DND-41 (cell line): ENCODE data around the gene MAGEA10.
"Not testable (repeated sequence)": the region's sequence is repeated elsewhere in the genome, so short reads cannot be mapped to it uniquely, and the experiment has no call there.

Experiments used
- ATAC-seq: fragments of 200-7000 bp; cut with Tn5 transposase; 3 replicates; pipeline ENCODE4 v1.9.1; 2021; ENCODE audit warnings: low read depth; ENCODE audit not compliant: insufficient read depth
- DNase-seq: peaks from one replicate; pipeline ENCODE4 v3.0.0-alpha.2; 2020
- H2AFZ ChIP-seq: 2 replicates; pipeline ENCODE4 v1.6.0; 2012; ENCODE audit warnings: low read depth, low read length
- H3K27ac ChIP-seq: 2 replicates; pipeline ENCODE4 v1.5.1; 2012; ENCODE audit warnings: low read length, inconsistent platforms
- H3K27me3 ChIP-seq: fragments of 200-600 bp; sonication (generic); 2 replicates; pipeline ENCODE4 v1.6.0; 2012; ENCODE audit warnings: low read length, mild to moderate bottlenecking, inconsistent platforms; ENCODE audit not compliant: insufficient read depth, poor library complexity
- H3K36me3 ChIP-seq: 2 replicates; pipeline ENCODE4 v1.5.1; 2012; ENCODE audit warnings: low read length, inconsistent platforms; ENCODE audit not compliant: insufficient read depth
- H3K4me1 ChIP-seq: 2 replicates; pipeline ENCODE4 v1.5.1; 2012; ENCODE audit warnings: mild to moderate bottlenecking, low read length; ENCODE audit not compliant: insufficient read depth
- H3K4me2 ChIP-seq: 2 replicates; pipeline ENCODE4 v1.6.0; 2012; ENCODE audit warnings: mild to moderate bottlenecking, moderate library complexity, low read length, inconsistent platforms; ENCODE audit not compliant: insufficient read depth
- H3K4me3 ChIP-seq, 2 experiments: fragments of 200-600 bp in 1 of 2; shearing (Covaris generic) in 1 of 2; 2 replicates each; pipeline ENCODE4 v1.5.1; 2012 to 2016; ENCODE audit warnings: inconsistent platforms in 2 of 2, low read length in 2 of 2, mild to moderate bottlenecking in 2 of 2, low read depth in 1 of 2, moderate library complexity in 1 of 2
- H3K79me2 ChIP-seq: 2 replicates; pipeline ENCODE4 v1.6.0; 2012; ENCODE audit warnings: low read length, inconsistent platforms; ENCODE audit not compliant: insufficient read depth
- H3K9ac ChIP-seq: 2 replicates; pipeline ENCODE4 v1.6.0; 2012; ENCODE audit warnings: low read depth, mild to moderate bottlenecking, inconsistent platforms, low read length, moderate library complexity
- H3K9me3 ChIP-seq: 2 replicates; pipeline ENCODE4 v1.5.1; 2012; ENCODE audit warnings: low read length, moderate library complexity, mild to moderate bottlenecking, inconsistent platforms; ENCODE audit not compliant: insufficient read depth, severe bottlenecking
- H4K20me1 ChIP-seq: 2 replicates; pipeline ENCODE4 v1.6.0; 2012; ENCODE audit warnings: low read length; ENCODE audit not compliant: insufficient read depth
- EZH2 ChIP-seq: IDR thresholded peaks from 3 replicates; pipeline ENCODE4 v1.6.1; 2012; ENCODE audit warnings: borderline replicate concordance, low read depth, mild to moderate bottlenecking, moderate library complexity, low read length, inconsistent platforms; ENCODE audit not compliant: severe bottlenecking
- TF ChIP-seq, protein P1 (sequence below): IDR thresholded peaks from 2 replicates; pipeline ENCODE4 v1.5.1; 2012; ENCODE audit warnings: borderline replicate concordance, low read length, moderate library complexity, mild to moderate bottlenecking; ENCODE audit not compliant: poor library complexity, severe bottlenecking; ENCODE audit errors: extremely low read depth

MAGEA10 gene

GRCh38 chrX:152136312-152136711, 2.1 kb downstream of the MAGEA10 start:
- Histone ChIP-seq H3K27me3 (no peaks in the 10 kb centered on the region), H3K36me3 (no peaks in the 10 kb centered on the region), H3K27ac (no peak overlapping the region), H3K4me3 (no peak overlapping the region), H3K9me3 (no peaks in the 10 kb centered on the region), H4K20me1 (no peaks in the 10 kb centered on the region), H2AFZ (no peak overlapping the region), H3K9ac (no peak overlapping the region), H3K4me1 (no peaks in the 10 kb centered on the region), H3K4me2 (no peak overlapping the region), H3K79me2 (no peaks in the 10 kb centered on the region)
- no peak for DNase-seq
- no peak for ATAC-seq
- TF ChIP-seq EZH2: no peak
- TF ChIP-seq, protein P1, sequence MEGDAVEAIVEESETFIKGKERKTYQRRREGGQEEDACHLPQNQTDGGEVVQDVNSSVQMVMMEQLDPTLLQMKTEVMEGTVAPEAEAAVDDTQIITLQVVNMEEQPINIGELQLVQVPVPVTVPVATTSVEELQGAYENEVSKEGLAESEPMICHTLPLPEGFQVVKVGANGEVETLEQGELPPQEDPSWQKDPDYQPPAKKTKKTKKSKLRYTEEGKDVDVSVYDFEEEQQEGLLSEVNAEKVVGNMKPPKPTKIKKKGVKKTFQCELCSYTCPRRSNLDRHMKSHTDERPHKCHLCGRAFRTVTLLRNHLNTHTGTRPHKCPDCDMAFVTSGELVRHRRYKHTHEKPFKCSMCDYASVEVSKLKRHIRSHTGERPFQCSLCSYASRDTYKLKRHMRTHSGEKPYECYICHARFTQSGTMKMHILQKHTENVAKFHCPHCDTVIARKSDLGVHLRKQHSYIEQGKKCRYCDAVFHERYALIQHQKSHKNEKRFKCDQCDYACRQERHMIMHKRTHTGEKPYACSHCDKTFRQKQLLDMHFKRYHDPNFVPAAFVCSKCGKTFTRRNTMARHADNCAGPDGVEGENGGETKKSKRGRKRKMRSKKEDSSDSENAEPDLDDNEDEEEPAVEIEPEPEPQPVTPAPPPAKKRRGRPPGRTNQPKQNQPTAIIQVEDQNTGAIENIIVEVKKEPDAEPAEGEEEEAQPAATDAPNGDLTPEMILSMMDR: no peak

GRCh38 chrX:152131525-152131924, 6.9 kb downstream of the MAGEA10 start:
- Histone ChIP-seq H3K9ac (no peak overlapping the region), H3K4me3 (no peak overlapping the region), H4K20me1 (no peaks in the 10 kb centered on the region), H3K27ac (no peak overlapping the region), H3K79me2 (no peaks in the 10 kb centered on the region), H3K4me2 (no peak overlapping the region), H3K36me3 (no peaks in the 10 kb centered on the region), H2AFZ (no peak overlapping the region), H3K9me3 (no peaks in the 10 kb centered on the region), H3K27me3 (no peaks in the 10 kb centered on the region), H3K4me1 (no peaks in the 10 kb centered on the region)
- TF ChIP-seq, protein P1: no peak
- no peak for ATAC-seq
- DNase-seq: no peak

DNA sequence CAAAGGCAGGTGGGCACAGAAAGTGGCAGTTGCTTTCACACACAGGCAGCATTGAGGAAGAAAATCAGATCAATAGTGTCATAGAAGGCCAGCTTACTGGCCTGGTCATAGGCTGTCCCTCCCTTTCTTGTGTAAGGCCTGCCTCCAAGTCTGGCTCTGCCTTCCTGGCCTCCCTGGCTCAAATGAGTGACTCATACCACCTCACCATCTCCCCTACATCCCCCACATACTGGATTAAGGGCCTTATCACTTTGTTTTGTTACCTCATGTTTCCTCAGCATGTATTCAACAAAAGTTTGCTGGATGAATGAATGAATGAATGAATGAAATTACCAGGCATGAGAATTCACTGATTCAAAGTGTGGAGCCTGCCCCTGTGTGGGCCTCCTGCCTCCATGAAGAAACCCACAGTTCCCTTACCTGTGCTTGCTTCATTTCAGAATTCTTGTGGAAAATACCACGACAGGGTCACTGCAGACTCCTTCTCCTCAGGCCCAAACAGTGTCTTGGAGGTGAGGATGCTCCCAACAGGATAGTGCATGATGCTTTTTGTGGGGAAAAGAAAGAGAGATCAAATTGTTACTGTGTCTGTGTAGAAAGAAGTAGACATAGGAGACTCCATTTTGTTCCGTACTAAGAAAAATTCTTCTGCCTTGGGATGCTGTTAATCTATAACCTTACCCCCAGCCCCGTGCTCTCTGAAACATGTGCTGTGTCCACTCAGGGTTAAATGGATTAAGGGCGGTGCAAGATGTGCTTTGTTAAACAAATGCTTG, 9.1 kb downstream of the MAGEA10 start:
- H3K27ac ChIP-seq, H4K20me1 ChIP-seq, H3K9me3 ChIP-seq, H3K4me3 ChIP-seq, H3K36me3 ChIP-seq, DNase-seq, H3K79me2 ChIP-seq, H3K9ac ChIP-seq, H2AFZ ChIP-seq, ATAC-seq, H3K27me3 ChIP-seq, H3K4me2 ChIP-seq, H3K4me1 ChIP-seq: not testable (repeated sequence)

DNA sequence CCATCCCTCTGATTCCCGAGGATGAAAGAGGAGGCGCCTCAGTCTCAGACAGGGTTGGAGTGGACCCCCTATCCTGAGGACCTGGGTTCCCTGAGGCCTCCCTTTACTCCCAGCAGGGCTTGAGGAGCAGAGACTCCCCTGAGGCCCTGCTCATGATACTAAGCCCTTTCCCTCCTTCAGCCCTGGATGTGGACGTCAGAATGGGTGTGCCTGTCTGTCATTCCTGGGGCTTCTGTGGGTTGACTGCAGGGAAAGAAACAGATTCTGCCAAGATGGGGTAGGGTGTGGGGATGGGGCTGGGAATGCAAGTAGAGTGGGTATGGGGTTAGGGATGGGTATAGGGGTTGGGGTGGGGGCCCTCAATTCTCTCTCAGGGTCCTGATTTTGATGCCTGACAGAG, 21.1 kb downstream of the MAGEA10 start:
- Histone ChIP-seq H3K27ac (no peak overlapping the region), H3K4me1 (no peaks in the 10 kb centered on the region), H3K4me3 (no peak overlapping the region), H2AFZ (no peak overlapping the region), H4K20me1 (no peaks in the 10 kb centered on the region), H3K79me2 (no peaks in the 10 kb centered on the region), H3K9ac (no peak overlapping the region), H3K27me3 (no peaks in the 10 kb centered on the region), H3K36me3 (no peaks in the 10 kb centered on the region), H3K9me3 (no peaks in the 10 kb centered on the region), H3K4me2 (no peak overlapping the region)
- DNase-seq (no peak), ATAC-seq (no peak)
- TF ChIP-seq, protein P1: no peak
- TF ChIP-seq EZH2: no peak
